HG03196 (cell line): ENCODE measurements around the gene TBC1D30.
A peak's percentile ranks its signal among the peaks of the same experiment; 100 is the strongest.
"Not testable (repeated sequence)": the region's sequence is repeated elsewhere in the genome, so short reads cannot be mapped to it uniquely, and the experiment has no call there.

ENCODE experiments used
- ATAC-seq: cut with Tn5 transposase; IDR thresholded peaks from one replicate; pipeline ENCODE4 v1.9.1; 2021; ENCODE audit not compliant: unreplicated experiment

Gene TBC1D30

DNA sequence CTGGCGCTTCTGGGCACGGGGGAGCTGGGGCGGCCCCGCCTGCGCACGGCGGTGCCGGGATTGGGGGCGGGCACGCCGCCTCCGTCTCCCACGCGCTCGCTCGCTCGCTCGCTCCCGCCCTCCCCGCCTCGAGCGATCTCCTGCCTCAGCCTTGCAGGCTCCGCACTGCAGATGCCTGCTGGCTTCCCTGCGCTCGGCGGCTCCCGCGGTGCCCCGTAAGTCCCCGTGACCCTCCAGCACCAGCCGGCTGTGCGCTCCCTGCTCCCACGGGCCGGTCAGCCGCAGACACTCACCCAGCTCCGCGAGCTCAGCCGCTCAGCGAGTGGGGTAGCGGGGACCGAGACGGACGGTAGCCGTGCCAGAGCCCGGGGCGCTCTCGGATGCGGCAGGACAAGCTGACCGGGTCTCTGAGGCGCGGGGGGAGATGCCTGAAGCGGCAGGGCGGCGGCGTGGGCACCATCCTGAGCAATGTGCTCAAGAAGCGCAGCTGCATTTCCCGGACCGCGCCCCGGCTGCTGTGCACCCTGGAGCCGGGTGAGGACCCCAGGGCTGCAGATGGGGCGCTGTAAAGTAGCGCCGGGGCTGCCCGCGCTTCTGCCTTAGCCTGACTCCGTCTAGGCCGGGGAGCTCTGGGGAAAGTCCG is at the start of gene TBC1D30:
TBC1D30 (plus strand) TSS at position 148 of the 643 bp plus-strand sequence; CDS start at position 381, 233 bp downstream.
- no peak for ATAC-seq

DNA sequence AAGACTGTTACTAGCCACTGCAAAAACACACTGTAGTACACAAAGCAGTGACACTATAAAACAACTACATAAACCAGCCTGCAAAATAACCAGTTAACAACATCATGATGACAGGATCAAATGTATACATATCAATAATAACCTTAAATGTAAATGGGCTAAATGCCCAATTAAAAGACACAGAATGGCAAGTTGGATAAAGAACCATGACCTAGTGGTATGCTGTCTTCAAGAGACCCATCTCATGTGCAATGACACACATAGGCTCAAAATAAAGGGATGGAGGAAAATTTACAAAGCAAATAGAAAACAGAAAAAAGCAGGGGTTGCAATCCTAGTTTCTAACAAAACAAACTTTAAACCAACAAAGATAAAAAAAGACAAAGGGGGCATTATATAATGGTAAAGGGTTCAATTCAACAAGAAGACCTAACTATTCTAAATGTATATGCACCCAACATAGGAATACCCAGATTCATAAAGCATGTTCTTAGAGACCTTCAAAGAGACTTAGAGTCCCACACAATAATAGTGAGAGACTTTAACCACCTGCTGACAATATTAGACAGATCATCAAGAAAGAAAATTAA is 49.2 kb upstream of the TBC1D30 start:
- not testable (repeated sequence) for ATAC-seq

DNA sequence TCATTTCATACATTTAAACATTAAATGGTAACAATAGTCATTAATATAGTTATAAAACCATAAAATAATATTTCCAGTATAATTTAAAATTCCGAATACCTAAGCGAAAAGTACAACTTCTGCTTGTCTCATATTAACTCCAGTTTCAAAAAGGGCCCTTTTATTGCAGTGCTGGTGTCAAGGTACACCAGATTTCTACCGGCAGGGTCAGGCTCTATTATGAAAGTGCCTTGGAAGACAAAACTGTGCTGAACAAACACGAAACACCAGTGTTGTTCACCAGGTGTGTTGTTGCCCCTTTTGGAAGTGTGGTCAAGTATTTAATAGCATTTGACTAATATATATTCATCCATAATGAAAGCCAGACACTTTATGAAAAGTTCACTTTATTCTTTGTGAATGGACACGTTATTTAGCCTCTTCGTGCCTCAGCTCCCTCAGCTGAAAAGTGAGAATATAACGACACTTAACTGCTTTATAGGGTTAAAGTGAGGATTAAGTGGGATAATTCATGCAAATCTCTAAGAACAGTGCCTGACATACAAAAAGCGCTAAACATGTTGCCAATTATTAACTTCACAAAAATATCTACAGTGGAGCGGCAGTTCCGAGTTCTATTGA is 45.0 kb upstream of the TBC1D30 start:
- ATAC-seq = no peak

DNA sequence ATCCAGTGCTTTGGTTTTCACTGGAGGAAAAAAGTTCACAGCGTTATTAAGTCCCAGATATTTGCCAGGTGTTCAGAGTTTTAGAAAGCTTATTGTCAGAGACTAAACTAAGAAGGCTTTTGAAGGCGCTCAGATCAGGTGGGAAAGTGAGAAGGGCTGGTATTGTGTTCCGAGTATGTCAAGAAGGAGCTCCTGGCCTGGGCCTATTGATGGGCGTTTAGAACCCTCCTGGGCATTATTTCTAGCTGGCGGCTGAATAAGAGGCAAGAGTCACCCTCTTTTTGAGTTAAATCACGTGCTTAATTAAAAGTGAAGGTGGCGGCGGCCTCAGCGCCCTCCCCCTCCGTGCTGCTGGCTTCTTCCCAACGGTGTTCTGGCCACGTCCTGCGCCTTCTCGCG is 44.3 kb upstream of the TBC1D30 start:
- ATAC-seq = no peak

DNA sequence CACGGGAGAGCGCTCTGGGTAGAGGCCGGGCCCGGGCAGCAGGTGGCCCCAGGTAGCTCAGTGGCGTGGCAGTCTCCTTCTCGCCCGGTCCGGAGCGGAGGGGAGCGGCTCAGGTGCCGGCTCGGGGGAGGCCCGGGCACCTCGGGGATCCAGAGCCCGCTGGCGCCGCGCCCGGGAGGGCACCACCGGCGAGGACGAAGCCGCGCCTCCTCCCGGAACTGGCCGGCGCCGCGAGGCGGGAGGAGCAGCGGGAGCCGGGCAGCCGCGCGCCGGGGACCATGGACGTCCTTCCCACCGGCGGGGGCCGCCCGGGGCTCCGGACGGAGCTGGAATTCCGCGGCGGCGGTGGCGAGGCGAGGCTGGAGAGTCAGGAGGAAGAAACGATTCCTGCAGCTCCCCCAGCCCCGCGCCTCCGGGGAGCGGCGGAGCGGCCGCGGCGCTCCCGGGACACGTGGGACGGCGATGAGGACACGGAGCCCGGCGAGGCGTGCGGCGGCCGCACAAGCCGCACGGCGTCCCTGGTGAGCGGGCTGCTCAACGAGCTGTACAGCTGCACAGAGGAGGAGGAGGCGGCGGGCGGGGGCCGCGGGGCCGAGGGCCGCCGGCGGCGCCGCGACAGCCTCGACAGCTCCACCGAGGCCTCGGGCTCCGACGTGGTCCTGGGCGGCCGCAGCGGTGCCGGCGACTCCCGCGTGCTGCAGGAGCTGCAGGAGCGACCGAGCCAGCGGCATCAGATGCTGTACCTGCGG is 43.7 kb upstream of the TBC1D30 start:
- ATAC-seq = no peak

DNA sequence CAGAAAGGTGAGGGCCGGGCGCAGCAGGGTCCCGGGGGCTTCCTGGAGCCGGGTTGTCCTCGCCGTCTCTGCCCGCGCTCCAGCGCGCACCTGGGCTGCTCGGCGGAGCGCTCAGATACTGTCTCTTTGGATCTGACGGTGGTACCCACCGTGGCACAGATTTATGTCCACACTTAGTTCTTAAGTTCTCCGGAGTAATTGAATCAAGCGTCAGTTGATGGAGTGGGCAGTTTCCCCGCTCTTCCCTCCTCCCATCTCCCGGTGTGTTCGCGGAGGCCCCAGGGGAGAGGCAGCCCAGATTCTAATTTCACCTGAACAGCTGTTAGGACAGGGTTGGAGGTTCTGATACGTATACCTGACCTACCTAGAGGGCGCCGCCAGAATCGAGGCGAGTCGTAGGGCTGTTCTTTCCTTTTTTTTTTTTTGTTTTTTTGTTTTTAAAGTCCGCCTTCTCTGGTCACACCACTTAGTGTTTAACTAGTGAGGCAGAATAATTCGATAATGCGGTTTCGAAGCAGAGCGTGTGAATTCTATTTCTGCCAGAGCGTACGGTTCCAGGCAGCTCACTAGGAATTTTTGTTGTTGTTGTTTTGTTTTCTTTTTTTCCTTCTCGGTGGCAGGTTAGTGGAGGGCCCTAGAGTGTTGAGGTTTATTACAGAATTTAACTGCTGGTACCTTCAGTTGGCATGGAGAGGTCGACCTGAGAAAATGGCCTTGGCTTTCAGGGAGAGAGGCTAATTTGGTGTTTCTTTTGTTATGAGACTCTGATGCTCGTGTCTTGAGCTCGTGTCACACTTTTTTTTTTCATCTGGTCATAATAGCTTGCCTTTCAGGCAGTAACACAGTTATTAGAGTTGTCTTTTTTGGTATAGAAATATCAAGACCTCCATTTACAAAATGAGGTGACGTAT is 42.9 kb upstream of the TBC1D30 start:
- ATAC-seq = no peak

DNA sequence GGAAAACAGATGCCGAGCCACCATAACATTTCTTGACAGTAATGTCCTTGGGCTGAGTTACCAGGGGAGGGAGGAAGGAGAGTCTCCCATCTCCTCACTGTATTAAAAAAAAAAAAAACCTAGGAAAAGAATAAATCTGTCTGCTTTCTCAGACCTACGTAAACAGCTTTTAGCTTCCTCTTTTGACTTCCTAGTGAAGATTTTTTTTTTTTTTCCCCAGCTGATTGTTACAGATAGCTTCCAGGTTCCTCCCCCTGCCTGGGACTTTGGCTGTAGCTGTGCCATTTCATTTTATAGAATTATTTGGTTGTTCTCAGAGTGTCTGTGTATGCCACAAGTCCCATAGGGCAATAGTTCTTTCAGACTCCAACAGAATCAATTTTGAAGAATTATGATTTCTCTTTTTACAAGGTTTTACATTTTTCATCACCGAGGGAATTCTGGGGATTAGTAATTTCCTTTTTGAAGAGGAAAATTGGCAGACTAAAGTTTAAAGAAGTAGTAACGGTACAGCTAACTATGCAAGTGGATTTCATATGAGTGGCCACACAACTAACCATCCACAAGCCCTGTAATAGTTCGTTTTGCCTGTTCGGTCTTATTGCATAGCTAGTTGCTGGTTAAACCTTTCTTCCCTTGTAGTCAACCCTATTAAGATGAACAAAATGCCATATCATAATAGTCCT is 42.1 kb upstream of the TBC1D30 start:
- ATAC-seq = no peak

GRCh38 chr12:64785838-64786237 is 38.6 kb upstream of the TBC1D30 start:
- no peak for ATAC-seq

DNA sequence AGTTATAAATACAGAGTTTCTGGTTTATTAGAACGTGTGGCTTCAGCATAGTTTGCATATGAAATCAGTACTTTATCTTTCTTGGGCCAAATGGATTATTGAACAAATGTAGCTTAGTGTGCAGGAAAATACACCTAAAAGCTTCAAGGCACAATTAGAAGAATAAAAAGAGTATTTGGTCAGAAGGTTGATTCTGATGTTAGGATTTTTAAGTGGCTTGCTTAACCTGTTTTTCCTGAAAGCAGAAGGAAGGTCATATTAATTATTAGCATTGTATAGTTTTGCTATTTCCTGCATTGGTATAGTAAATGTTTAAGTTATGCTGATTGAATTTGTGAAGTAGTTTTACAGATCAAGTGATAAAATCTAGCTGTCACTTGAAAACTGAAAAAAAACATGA is 34.3 kb upstream of the TBC1D30 start:
- no peak for ATAC-seq

GRCh38 chr12:64791036-64791435 is 33.4 kb upstream of the TBC1D30 start:
- no peak for ATAC-seq

DNA sequence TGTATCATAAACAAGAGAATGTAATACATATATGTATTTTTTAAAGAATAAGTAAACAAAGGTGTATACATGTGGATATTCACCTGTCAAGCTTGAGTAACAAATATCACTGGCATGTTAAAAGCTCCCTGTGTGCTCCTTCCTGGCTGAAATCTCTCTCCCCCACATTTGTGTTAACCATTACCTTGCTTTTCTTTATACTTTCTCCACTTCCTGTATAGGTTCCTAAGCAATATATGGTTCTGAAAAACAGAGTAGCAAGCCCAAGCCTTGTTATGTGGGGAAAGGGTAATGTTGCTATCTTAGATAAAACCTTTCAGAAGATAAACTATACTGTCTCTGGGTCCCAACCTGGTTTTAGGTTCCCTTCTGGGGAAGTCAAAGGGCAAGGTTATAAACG is 32.3 kb upstream of the TBC1D30 start:
- ATAC-seq = no peak

DNA sequence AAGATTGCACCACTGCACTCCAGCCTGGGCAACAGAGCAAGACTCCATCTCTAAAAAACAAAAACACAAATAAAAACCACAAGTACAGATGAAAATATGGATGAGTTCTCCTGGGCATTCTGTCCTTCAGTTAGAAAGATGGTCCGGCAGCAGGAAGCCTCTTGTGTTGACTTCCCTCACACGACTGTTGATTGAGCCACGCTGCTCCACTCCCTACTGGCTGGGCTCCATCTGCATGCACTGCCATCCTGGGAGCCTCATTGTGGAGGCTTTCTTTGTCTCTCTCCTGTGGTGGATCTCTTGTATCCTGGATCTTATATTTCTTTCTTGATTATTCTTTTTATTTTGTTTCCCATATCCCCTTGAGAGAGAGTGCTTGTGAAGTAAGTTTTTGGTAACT is 30.8 kb upstream of the TBC1D30 start:
- no peak for ATAC-seq

GRCh38 chr12:64794305-64794704 is 30.1 kb upstream of the TBC1D30 start:
- ATAC-seq = no peak

- peak; percentile 78 for ATAC-seq
Measured at GRCh38 chr12:64796205-64796845, 28.1 kb upstream of the TBC1D30 start.

DNA sequence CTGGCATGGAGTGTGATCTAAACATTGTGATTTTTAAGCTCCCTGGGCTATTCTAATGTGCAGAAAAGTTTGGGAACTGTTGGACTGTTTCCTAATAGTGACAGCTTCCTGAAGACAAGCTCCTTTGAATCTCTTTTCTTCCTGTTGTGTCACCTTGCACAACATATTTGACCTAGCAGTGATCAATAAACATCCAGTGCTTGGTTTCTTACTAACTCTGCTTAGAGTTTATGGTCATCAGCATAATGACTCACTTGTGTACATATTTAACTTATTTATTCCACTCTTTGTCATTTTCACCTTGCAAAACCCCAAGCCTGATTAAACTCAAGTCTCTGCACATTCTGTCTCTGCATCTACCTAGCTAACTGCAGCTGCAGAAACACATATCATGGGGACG is 27.3 kb upstream of the TBC1D30 start:
- no peak for ATAC-seq

GRCh38 chr12:64798165-64798564 is 26.3 kb upstream of the TBC1D30 start:
- no peak for ATAC-seq

DNA sequence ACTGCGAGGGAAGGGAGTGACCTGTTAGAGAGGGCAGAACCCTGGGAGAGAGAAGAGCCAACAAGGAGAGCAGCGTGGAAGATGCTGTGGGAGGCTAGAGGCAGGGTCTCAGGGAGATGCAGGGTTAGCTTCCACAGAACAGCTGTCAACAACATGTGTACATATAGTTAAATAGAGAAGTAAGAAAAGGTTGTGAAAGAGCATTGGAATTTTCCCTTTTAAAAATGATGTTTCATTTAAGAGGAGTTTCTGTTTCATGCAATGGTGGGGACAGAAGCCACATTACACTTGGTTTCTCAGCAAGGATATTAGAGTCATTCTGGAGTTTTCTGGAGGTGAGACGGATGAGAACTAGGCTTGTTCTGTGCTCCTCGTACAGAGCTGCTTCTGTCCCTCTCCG is 23.8 kb upstream of the TBC1D30 start:
- no peak for ATAC-seq

- ATAC-seq = no peak
Measured at GRCh38 chr12:64801381-64801780, 23.1 kb upstream of the TBC1D30 start.

GRCh38 chr12:64802180-64802775 is 22.2 kb upstream of the TBC1D30 start:
- ATAC-seq = not testable (repeated sequence)
